ENCODE results near the gene HDGFL2.

The HDGFL2 gene

DNA sequence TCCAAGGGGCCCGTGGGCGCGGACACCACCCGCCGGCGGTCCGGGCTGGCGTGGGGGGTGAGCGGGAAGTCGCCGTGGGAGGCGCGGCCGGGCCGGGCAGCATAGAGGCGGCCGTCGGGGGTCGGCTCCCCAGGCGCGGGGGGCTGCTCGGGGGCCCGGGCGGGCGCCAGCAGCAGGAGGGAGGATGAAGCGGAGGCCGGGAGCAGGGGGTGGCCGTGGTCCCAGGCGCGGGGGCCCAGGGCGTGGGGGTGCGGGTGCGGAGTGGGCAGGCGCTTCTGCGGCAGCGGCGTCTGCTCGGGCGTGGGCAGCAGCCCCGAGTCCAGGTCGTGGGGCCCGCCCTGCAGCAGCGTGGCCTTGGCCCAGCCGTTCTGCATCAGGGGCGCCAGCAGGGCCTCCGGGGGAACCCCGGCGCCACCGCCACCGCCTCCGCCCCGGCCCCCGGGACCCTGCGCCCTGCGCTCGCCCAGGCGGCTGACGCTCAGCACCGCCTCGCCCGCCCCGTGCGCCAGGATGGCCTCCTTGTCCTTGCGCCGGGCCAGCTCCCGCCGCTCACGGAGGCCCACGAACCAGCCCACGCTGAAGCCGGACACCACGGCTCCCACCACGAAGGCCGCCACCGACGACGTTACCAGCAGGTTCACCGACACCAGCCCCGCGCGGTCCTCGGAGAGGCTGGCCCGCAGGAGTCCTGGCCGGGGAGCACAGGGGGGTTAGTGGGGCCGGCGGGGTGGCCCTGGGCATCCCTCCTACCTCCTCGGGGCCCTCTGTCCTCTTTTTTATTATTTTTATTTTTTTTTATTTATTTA, 71.9 kb downstream of the HDGFL2 start:
- H3K27ac ChIP-seq (ENCODE audit: low read depth, low read length), result no peak overlapping the region
- H3K9ac ChIP-seq (ENCODE audit: low read length), result no peak overlapping the region
- H3K4me3 ChIP-seq (ENCODE audit: low read depth in 1 of 2, low read length in 2 of 2), result no peak overlapping the region

DNA sequence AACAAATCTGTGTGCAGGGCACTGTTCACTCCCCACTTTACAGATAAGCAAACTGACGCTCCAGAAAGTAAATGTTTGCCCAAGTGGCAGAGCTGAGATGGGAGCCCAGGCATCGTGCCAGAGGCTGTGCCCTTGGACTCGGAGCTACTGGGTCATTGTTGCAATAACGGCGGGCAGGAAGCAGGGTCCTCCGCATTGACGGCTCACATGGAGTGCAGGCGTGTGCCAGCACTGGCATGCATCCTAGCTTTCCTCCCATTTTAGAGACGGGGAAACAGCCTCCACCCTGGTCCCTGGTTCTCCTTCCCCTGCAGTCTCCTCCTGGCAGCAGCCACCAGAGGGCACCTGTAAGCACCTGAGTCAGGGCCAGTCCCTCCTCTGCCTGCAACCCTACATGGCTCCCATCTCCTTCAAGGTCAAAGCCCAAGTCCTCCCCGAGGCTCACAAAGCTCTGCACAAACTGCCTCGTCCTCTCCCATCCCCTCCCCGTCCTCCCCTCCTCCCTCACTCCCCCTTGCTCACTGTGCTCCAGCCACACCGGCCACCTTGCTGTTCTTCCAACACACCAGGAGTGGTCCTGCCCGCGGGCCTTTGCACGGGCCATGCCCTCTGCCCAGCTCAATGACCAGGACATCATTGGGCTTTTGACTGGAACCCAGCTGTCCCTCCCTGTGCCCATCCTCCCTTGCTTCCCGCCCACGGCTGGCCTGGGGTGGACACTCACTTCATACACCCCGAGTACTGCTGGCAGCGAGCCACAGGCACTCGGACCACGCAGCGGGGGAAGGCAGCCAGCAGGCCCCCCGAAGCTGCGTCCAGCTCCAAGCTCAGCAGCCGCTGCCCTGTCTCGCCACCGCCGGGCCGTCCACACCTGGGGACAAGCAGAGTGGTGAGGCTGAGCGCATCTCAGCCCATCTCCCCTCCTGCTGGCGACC, 75.5 kb downstream of the HDGFL2 start:
- peaks cover 0 to 5% of the 10 kb centered on the region in 2 donors for H3K27me3 ChIP-seq (ENCODE audit: control insufficient read depth in 1 of 2, insufficient read depth in 2 of 2, low read length in 2 of 2)
- no peaks in the 10 kb centered on the region for H3K4me1 ChIP-seq (ENCODE audit: insufficient read depth, low read length)
- H3K9ac ChIP-seq (ENCODE audit: low read length), result no peak overlapping the region
- H3K36me3 ChIP-seq (ENCODE audit: insufficient read depth, low read length), result no peaks in the 10 kb centered on the region
- H3K9me3 ChIP-seq (ENCODE audit: low read length), result no peaks in the 10 kb centered on the region
- no peak overlapping the region for H3K27ac ChIP-seq (ENCODE audit: low read depth, low read length)
- H3K4me3 ChIP-seq (ENCODE audit: low read depth in 1 of 2, low read length in 2 of 2), result no peak overlapping the region

More for the DNA sequence above, 71.9 kb downstream of the HDGFL2 start:
- Histone ChIP-seq H3K27me3 (ENCODE audit: control insufficient read depth in 1 of 2, insufficient read depth in 2 of 2, low read length in 2 of 2) (no peaks in the 10 kb centered on the region), H3K4me1 (ENCODE audit: insufficient read depth, low read length) (no peaks in the 10 kb centered on the region), H3K9me3 (ENCODE audit: low read length) (peaks cover 6% of the 10 kb centered on the region), H3K36me3 (ENCODE audit: insufficient read depth, low read length) (no peaks in the 10 kb centered on the region)

DNA sequence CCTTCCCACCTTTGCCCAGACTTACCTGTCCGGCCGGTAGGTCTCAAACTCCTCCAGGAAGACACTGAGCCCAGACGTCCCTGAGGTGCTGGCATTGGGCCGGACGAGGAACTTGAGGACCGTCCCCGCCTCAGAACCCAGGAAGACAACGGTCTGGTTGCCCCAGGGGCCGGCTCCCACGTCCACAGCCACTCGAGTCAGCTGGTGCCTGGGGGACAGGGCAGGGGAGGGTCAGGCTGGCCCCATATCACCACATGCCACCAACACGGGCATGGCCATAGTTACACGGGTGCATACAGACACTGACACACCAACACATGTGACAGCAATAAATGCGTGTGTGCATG, 76.1 kb downstream of the HDGFL2 start:
- Histone ChIP-seq H3K4me1 (ENCODE audit: insufficient read depth, low read length) (no peaks in the 10 kb centered on the region), H3K27me3 (ENCODE audit: control insufficient read depth in 1 of 2, insufficient read depth in 2 of 2, low read length in 2 of 2) (peaks cover 0 to 5% of the 10 kb centered on the region in 2 donors), H3K9me3 (ENCODE audit: low read length) (no peaks in the 10 kb centered on the region), H3K36me3 (ENCODE audit: insufficient read depth, low read length) (no peaks in the 10 kb centered on the region), H3K27ac (ENCODE audit: low read depth, low read length) (no peak overlapping the region), H3K4me3 (ENCODE audit: low read depth in 1 of 2, low read length in 2 of 2) (no peak overlapping the region), H3K9ac (ENCODE audit: low read length) (no peak overlapping the region)

GRCh38 chr19:4550018-4550417, 77.9 kb downstream of the HDGFL2 start:
- no peaks in the 10 kb centered on the region for H3K36me3 ChIP-seq (ENCODE audit: insufficient read depth, low read length)
- H3K4me3 ChIP-seq (ENCODE audit: low read depth in 1 of 2, low read length in 2 of 2), result no peak overlapping the region
- no peaks in the 10 kb centered on the region for H3K9me3 ChIP-seq (ENCODE audit: low read length)
- H3K4me1 ChIP-seq (ENCODE audit: insufficient read depth, low read length), result no peaks in the 10 kb centered on the region
- H3K27me3 ChIP-seq (ENCODE audit: control insufficient read depth in 1 of 2, insufficient read depth in 2 of 2, low read length in 2 of 2), result peaks cover 0 to 5% of the 10 kb centered on the region in 2 donors
- H3K27ac ChIP-seq (ENCODE audit: low read depth, low read length), result no peak overlapping the region
- no peak overlapping the region for H3K9ac ChIP-seq (ENCODE audit: low read length)

DNA sequence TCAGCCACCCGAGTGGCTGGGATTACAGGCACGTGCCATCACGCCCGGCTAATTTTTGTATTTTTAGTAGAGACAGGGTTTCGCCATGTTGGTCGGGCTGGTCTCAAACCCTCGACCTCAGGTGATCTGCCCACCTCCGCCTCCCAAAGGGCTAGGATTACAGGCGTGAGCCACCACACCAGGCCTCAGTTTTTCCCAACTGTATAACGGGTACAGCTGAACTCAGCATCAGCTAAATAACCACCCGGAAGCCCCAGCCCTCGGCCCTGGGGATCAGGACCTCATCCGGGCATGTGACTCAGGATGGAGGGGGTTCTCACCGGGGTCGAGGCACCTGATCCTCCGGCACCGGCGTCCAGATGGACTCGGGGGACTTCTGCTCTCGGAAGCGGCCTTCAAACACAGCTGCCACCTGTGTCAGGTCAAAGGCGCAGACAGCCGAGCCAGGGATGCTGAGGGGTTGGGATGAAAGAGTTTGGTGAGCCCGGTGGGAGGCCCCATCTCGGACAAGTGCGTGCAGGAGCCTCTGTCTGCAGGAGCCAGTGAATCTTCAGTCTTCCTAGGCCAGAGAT, 78.5 kb downstream of the HDGFL2 start:
- H3K9ac ChIP-seq (ENCODE audit: low read length), result no peak overlapping the region
- no peaks in the 10 kb centered on the region for H3K9me3 ChIP-seq (ENCODE audit: low read length)
- peaks cover 0 to 5% of the 10 kb centered on the region in 2 donors for H3K27me3 ChIP-seq (ENCODE audit: control insufficient read depth in 1 of 2, insufficient read depth in 2 of 2, low read length in 2 of 2)
- H3K4me3 ChIP-seq (ENCODE audit: low read depth in 1 of 2, low read length in 2 of 2), result no peak overlapping the region
- H3K27ac ChIP-seq (ENCODE audit: low read depth, low read length), result no peak overlapping the region
- no peaks in the 10 kb centered on the region for H3K4me1 ChIP-seq (ENCODE audit: insufficient read depth, low read length)
- H3K36me3 ChIP-seq (ENCODE audit: insufficient read depth, low read length), result no peaks in the 10 kb centered on the region

All from muscle layer of colon (tissue), 2 donors.